K562 (cell line): ENCODE data around the gene FN3KRP. TPM values are rescaled to one million over a fixed set of nuclear protein-coding genes. Genes with fewer than 3 reads are reported as not detected.
A peak's percentile ranks its signal among the peaks of the same experiment; 100 is the strongest.

Experiments
- ATAC-seq: fragments of 200-7000 bp; cut with Tn5 transposase; 3 replicates; pipeline ENCODE4 v1.9.1; 2020; ENCODE audit warnings: moderate library complexity
- BruUV-seq: library from RNA; stranded (reverse); fragments of 400-500 nt; replicated peaks from 2 replicates; lab custom pipeline; 2021; lab: Mats Ljungman, UMichigan
- CTCF ChIA-PET: fragments of 300-600 bp; formaldehyde crosslinking; extraction: SDS; loops from one replicate; lab custom pipeline; 2021; ENCODE audit warnings: low intra/inter-chr PET ratio; lab: Yijun Ruan, JAX
- POLR2A ChIA-PET: fragments of 300-600, 350-650 bp; sonication (Branson Sonifier 250); formaldehyde crosslinking; extraction: SDS; loops from one replicate; lab custom pipeline; 2021; ENCODE audit warnings: antibody characterized with exemption, inconsistent platforms; lab: Yijun Ruan, JAX
- DNase-seq, 4 experiments: peaks; one replicate each; pipeline versions ENCODE4 v3.0.0 to v3.0.0-alpha.2; 2011 to 2018; ENCODE audit warnings: low spot score in 3 of 4, mixed read lengths in 3 of 4; ENCODE audit errors: extremely low read depth in 1 of 4
- FAIRE-seq: peaks from 2 replicates; lab custom pipeline; 2011; peaks lifted over from hg19 to GRCh38; lab: Jason Lieb, UNC
- H2AFZ ChIP-seq: 2 replicates; pipeline ENCODE4 v1.6.0; 2011; ENCODE audit warnings: low read depth, low read length, control low read depth, inconsistent platforms
- H3K27ac ChIP-seq: fragments of 200-600 bp; 3 replicates; pipeline ENCODE4 v1.8.0; 2011; ENCODE audit warnings: low read depth, mild to moderate bottlenecking, control low read depth, inconsistent platforms, low read length, moderate library complexity, mixed read lengths; ENCODE audit errors: extremely low read depth
- H3K27me3 ChIP-seq, 2 experiments: fragments of 300-600 bp in 1 of 2; 2 replicates in 1 of 2; 3 replicates in 1 of 2; pipeline versions ENCODE4 v1.6.0 to v1.8.0; 2011; ENCODE audit warnings: inconsistent platforms in 2 of 2, low read length in 2 of 2, mild to moderate bottlenecking in 1 of 2, mixed read lengths in 1 of 2, moderate library complexity in 1 of 2; ENCODE audit not compliant: control insufficient read depth in 2 of 2, insufficient read depth in 2 of 2
- H3K36me3 ChIP-seq: fragments of 300-600 bp; 3 replicates; pipeline ENCODE4 v1.8.0; 2011; ENCODE audit warnings: mild to moderate bottlenecking, low read length, inconsistent platforms; ENCODE audit not compliant: control insufficient read depth, insufficient read depth
- H3K4me1 ChIP-seq, 2 experiments: fragments of 200-600 bp in 1 of 2; replicated peaks in 1 of 2; 2 replicates in 1 of 2; 3 replicates in 1 of 2; pipeline versions ENCODE4 v1.5.1 to v1.8.0; 2011; ENCODE audit warnings: inconsistent platforms in 2 of 2, low read length in 2 of 2, mild to moderate bottlenecking in 1 of 2, mixed read lengths in 1 of 2, moderate library complexity in 1 of 2; ENCODE audit not compliant: control insufficient read depth in 2 of 2, insufficient read depth in 2 of 2
- H3K4me2 ChIP-seq: 2 replicates; pipeline ENCODE4 v1.6.1; 2011; ENCODE audit warnings: low read length, control low read depth, inconsistent platforms, mixed read lengths; ENCODE audit not compliant: insufficient read depth
- H3K4me3 ChIP-seq: fragments of 200-600 bp; sonication (generic), shearing (Covaris generic); 2 replicates; pipeline ENCODE4 v1.5.1; 2016; ENCODE audit warnings: control low read depth, inconsistent platforms
- H3K79me2 ChIP-seq: fragments of 200-600 bp; 3 replicates; pipeline ENCODE4 v1.8.0; 2011; ENCODE audit warnings: low read length, inconsistent platforms; ENCODE audit not compliant: control insufficient read depth, insufficient read depth
- H3K9ac ChIP-seq, 2 experiments: 2 replicates each; pipeline versions ENCODE4 v1.6.0 to v1.6.1; 2011; ENCODE audit warnings: low read depth in 2 of 2, low read length in 2 of 2, control low read depth in 1 of 2, inconsistent platforms in 1 of 2, mild to moderate bottlenecking in 1 of 2, mixed read lengths in 1 of 2; ENCODE audit not compliant: insufficient read depth in 1 of 2
- H3K9me1 ChIP-seq: one replicate; pipeline ENCODE4 v1.6.0; 2011; ENCODE audit warnings: inconsistent platforms, mild to moderate bottlenecking, low read length, moderate library complexity; ENCODE audit not compliant: control insufficient read depth, insufficient read depth
- H3K9me3 ChIP-seq: replicated peaks from 2 replicates; pipeline ENCODE4 v1.5.1; 2011; ENCODE audit warnings: low read depth, low read length, inconsistent platforms; ENCODE audit not compliant: control insufficient read depth, insufficient read depth
- H4K20me1 ChIP-seq: replicated peaks from 2 replicates; pipeline ENCODE4 v1.6.1; 2011; ENCODE audit warnings: low read length, inconsistent platforms, mixed read lengths; ENCODE audit not compliant: control insufficient read depth, insufficient read depth
- CBFA2T3 ChIP-seq: fragments of 450-650 bp; IDR thresholded peaks from 2 replicates; pipeline ENCODE4 v1.6.1; 2017
- CC2D1A ChIP-seq: fragments of 450-650 bp; IDR thresholded peaks from 2 replicates; pipeline ENCODE4 v1.6.1; 2017; ENCODE audit warnings: mild to moderate bottlenecking
- DPF2 ChIP-seq: fragments of 450-650 bp; IDR thresholded peaks from 2 replicates; pipeline ENCODE4 v1.6.1; 2016
- FIP1L1 ChIP-seq: fragments of 200-400 bp; formaldehyde crosslinking; IDR thresholded peaks from 2 replicates; pipeline ENCODE4 v1.6.1; 2018; ENCODE audit warnings: mild to moderate bottlenecking, low read depth, low read length; ENCODE audit not compliant: poor library complexity, severe bottlenecking
- HDAC1 ChIP-seq, 2 experiments: fragments of 450-650 bp; IDR thresholded peaks; 2 replicates each; pipeline ENCODE4 v1.6.1; 2016 to 2017; ENCODE audit warnings: inconsistent platforms in 1 of 2, mild to moderate bottlenecking in 1 of 2, moderate library complexity in 1 of 2
- KLF16 ChIP-seq: IDR thresholded peaks from 2 replicates; pipeline ENCODE4 v1.6.1; 2016; ENCODE audit warnings: antibody characterized with exemption
- L3MBTL2 ChIP-seq: fragments of 450-650 bp; IDR thresholded peaks from 2 replicates; pipeline ENCODE4 v1.6.1; 2016; ENCODE audit warnings: mild to moderate bottlenecking, moderate library complexity
- NFIC ChIP-seq: fragments of 450-650 bp; IDR thresholded peaks from 2 replicates; pipeline ENCODE4 v1.6.1; 2017; ENCODE audit warnings: mild to moderate bottlenecking, inconsistent platforms
- NR2C2 ChIP-seq, 2 experiments: fragments of 200-800 bp in 1 of 2; sonication (Bioruptor generic) in 1 of 2; sonication (generic) in 1 of 2; formaldehyde crosslinking in 1 of 2; IDR thresholded peaks; 2 replicates each; pipeline versions ENCODE4 v1.6.1 to v1.8.0; 2016 to 2022; ENCODE audit warnings: mild to moderate bottlenecking in 1 of 2, missing compliant biosample characterization in 1 of 2, missing genetic modification characterization in 1 of 2, missing genetic modification reagents in 1 of 2
- PTBP1 ChIP-seq: fragments of 200-400 bp; formaldehyde crosslinking; IDR thresholded peaks from 2 replicates; pipeline ENCODE4 v1.6.1; 2017; ENCODE audit warnings: low read depth, low read length
- RBFOX2 ChIP-seq: fragments of 200-400 bp; formaldehyde crosslinking; IDR thresholded peaks from 2 replicates; pipeline ENCODE4 v1.6.1; 2017; ENCODE audit warnings: low read depth, mild to moderate bottlenecking, low read length, moderate library complexity
- SIN3A ChIP-seq, 2 experiments: fragments of 150-350 bp in 1 of 2; IDR thresholded peaks; 2 replicates each; pipeline ENCODE4 v1.6.1; 2011 to 2016; ENCODE audit warnings: borderline replicate concordance in 2 of 2, low read depth in 2 of 2, low read length in 2 of 2, mild to moderate bottlenecking in 2 of 2, moderate library complexity in 2 of 2; ENCODE audit not compliant: control insufficient read depth in 1 of 2
- SMAD4 ChIP-seq: fragments of 250-450 bp; sonication (Bioruptor Pico); conservative IDR thresholded peaks from 2 replicates; pipeline ENCODE4 v1.8.0; 2021; ENCODE audit warnings: inconsistent platforms, mild to moderate bottlenecking, moderate library complexity
- ZNF507 ChIP-seq: conservative IDR thresholded peaks from 2 replicates; pipeline ENCODE4 v1.6.1; 2017; ENCODE audit warnings: missing genetic modification characterization, missing compliant biosample characterization
- WGBS: fragments of 100-300 bp; shearing (Covaris generic); methylation state at CpG from one replicate; pipeline ENCODE4 v1.1.6; 2016; ENCODE audit warnings: low coverage, mixed read lengths; ENCODE audit not compliant: insufficient coverage; ENCODE audit errors: missing lambda C conversion rate; 5-methylcytosine and 5-hydroxymethylcytosine counted together
- in situ Hi-C: fragments of 300-500 bp; cut with MboI; formaldehyde crosslinking; loops from 4 replicates; pipeline ENCODE4 v1.15.0; 2018; ENCODE audit warnings: inconsistent platforms, mixed read lengths
- intact Hi-C: fragments of 100-400 bp; cut with micrococcal nuclease; formaldehyde crosslinking; loops from 2 replicates; pipeline ENCODE4 v1.14.2; 2022
- polyA plus RNA-seq, 8 experiments: library from polyadenylated mRNA; depleted of rRNA in 4 of 8; stranded (reverse) in 5 of 8; unstranded in 3 of 8; fragments of >200 nt; fragmentation: Nextera tagmentation in 2 of 8; fragmentation: Illumina TruSeq in 1 of 8; extraction: Ambion mirVana in 2 of 8; extraction: Trizol in 1 of 8; gene quantifications; 2 replicates each; pipeline versions ENCODE4 v1.2.1 to v1.2.3, GENCODE V29; 2011 to 2014; ENCODE audit warnings: inconsistent platforms in 1 of 8, missing spikeins in 1 of 8
- total RNA-seq, 7 experiments: library from RNA; depleted of rRNA in 6 of 7; stranded (reverse); fragments of >200 nt in 6 of 7; fragmentation: Illumina TruSeq in 2 of 7; extraction: Trizol in 2 of 7; gene quantifications; 2 replicates each; pipeline versions ENCODE4 v1.2.1 to v1.2.3, GENCODE V29; 2011 to 2021; ENCODE audit warnings: low replicate concordance in 1 of 7
- TF ChIP-seq, protein P1 (sequence below): sonication (generic); formaldehyde crosslinking; IDR thresholded peaks from 2 replicates; pipeline ENCODE4 v1.5.0; 2020; ENCODE audit warnings: missing genetic modification reagents
- TF ChIP-seq, protein P2 (sequence below): fragments of 450-650 bp; conservative IDR thresholded peaks from 2 replicates; pipeline ENCODE4 v1.6.1; 2016; ENCODE audit warnings: missing genetic modification characterization, low read depth, mild to moderate bottlenecking, missing compliant biosample characterization, moderate library complexity
- TF ChIP-seq, protein P3 (sequence below): sonication (generic); formaldehyde crosslinking; IDR thresholded peaks from 2 replicates; pipeline ENCODE4 v1.8.1; 2023; ENCODE audit warnings: mild to moderate bottlenecking, missing genetic modification reagents, moderate library complexity

Gene FN3KRP
- total and polyA plus RNA-seq, 9 of the 15 experiments (the other 6 are each of a cell fraction or from before 2014, with no cell fraction given) = 2.0 to 32.1 (median 24.9) TPM

DNA sequence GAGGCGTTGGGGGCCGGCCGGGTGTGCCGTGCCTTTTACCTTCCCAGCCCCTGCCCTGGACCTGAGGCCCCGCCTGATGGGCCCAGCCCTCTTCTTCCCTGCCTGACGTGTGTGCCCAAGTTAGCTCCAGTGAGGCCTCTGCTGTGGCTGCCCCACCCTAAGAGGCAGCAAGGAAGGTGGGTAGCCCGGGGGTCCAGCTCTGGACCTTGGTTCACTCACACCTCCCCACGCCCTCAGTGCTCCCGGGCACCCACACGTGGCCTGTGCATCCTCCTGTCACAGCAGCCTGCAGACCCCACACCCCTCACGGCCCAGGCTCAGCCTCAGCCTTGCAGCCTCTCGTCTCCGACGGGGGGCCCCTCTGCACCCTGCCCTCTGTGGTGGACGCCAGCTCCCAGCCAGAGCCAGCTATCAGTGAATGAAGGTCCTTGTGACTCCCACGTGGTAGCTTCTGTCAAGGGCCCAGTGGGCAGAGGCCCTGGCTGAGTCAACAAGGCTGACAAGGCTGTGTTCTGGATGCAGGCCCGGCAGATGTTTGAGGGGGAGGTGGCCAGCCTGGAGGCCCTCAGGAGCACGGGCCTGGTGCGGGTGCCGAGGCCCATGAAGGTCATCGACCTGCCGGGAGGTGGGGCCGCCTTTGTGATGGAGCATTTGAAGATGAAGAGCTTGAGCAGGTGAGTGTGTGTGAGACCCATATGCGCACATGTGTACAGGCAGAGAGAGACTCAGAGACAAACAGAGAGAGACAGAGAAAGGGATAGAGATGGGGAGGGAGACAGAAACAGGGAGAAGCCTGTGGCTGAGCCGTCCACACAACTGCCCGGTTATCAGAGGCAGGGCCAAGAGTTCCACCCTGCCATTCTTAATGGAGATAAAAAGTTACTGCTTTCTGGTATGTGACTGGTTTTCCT lies 21.7 kb downstream of the FN3KRP start:
- peaks cover 53% of the 10 kb centered on the region for H3K36me3 ChIP-seq
- peak overlapping the region; percentile 18 for H3K4me2 ChIP-seq
- peaks cover 13 to 45% of the 10 kb centered on the region in 2 experiments; a peak in 4 of 5 replicates for H3K4me1 ChIP-seq
- H2AFZ ChIP-seq = 0 out of 2 replicates have a peak overlapping the region, but pooled peaks have one; percentile 2
- peak overlapping the region in 1 of 2 experiments; percentile 46; a peak in 1 of 4 replicates for H3K9ac ChIP-seq
- peaks cover 30% of the 10 kb centered on the region for H3K9me3 ChIP-seq
- BruUV-seq = no TSS peak
- no peak overlapping the region for H3K4me3 ChIP-seq
- in situ Hi-C loops = no loop called here
- peak overlapping the region; percentile 55 for H3K27ac ChIP-seq
- H3K9me1 ChIP-seq = no peaks in the 10 kb centered on the region
- intact Hi-C loops = no loop called here
- 34% methylated on average over 24 of the region's 26 CpGs for WGBS
- ATAC-seq = peak; percentile 56
- FAIRE-seq = peak; percentile 77
- no peaks in the 10 kb centered on the region for H3K27me3 ChIP-seq
- POLR2A ChIA-PET = interaction anchor here (0.8 to 1.1 kb wide), 2 partner anchors 12 to 16 kb away, joined by 3 read pairs; no protein-coding TSS in a partner anchor
- H3K79me2 ChIP-seq = peaks cover 22% of the 10 kb centered on the region
- no peaks in the 10 kb centered on the region for H4K20me1 ChIP-seq
- peak; percentile 49 to 81 (median 54) for DNase-seq
- CTCF ChIA-PET = no interaction called here
- peak; percentile 60; the same call in 1 of the 2 replicates for TF ChIP-seq DPF2
- 0 out of 2 replicates have a peak, but pooled peaks have one; percentile 28 for TF ChIP-seq CC2D1A
- peak; percentile 43; the same call in 1 of the 2 replicates for TF ChIP-seq NFIC
- TF ChIP-seq, protein P1, sequence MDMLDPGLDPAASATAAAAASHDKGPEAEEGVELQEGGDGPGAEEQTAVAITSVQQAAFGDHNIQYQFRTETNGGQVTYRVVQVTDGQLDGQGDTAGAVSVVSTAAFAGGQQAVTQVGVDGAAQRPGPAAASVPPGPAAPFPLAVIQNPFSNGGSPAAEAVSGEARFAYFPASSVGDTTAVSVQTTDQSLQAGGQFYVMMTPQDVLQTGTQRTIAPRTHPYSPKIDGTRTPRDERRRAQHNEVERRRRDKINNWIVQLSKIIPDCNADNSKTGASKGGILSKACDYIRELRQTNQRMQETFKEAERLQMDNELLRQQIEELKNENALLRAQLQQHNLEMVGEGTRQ (CRISPR knock-in tag) = 0 out of 2 replicates have a peak, but pooled peaks have one; percentile 23
- TF ChIP-seq SMAD4 (CRISPR knock-in tag) = 0 out of 2 replicates have a peak, but pooled peaks have one; percentile 31
- TF ChIP-seq ZNF507 (tag) = no peak
- 0 out of 2 replicates have a peak, but pooled peaks have one; percentile 9 for TF ChIP-seq KLF16
- TF ChIP-seq CBFA2T3 = peak; percentile 82
- TF ChIP-seq, protein P2, sequence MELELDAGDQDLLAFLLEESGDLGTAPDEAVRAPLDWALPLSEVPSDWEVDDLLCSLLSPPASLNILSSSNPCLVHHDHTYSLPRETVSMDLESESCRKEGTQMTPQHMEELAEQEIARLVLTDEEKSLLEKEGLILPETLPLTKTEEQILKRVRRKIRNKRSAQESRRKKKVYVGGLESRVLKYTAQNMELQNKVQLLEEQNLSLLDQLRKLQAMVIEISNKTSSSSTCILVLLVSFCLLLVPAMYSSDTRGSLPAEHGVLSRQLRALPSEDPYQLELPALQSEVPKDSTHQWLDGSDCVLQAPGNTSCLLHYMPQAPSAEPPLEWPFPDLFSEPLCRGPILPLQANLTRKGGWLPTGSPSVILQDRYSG (tag) = peak; percentile 48; the same call in 1 of the 2 replicates
- TF ChIP-seq PTBP1 = no peak
- 0 out of 4 replicates have a peak, but pooled peaks of 1 of the 2 experiments have one; percentile 36 for TF ChIP-seq HDAC1 (IDR thresholded peaks at IDR 0.05)
- TF ChIP-seq, protein P3, sequence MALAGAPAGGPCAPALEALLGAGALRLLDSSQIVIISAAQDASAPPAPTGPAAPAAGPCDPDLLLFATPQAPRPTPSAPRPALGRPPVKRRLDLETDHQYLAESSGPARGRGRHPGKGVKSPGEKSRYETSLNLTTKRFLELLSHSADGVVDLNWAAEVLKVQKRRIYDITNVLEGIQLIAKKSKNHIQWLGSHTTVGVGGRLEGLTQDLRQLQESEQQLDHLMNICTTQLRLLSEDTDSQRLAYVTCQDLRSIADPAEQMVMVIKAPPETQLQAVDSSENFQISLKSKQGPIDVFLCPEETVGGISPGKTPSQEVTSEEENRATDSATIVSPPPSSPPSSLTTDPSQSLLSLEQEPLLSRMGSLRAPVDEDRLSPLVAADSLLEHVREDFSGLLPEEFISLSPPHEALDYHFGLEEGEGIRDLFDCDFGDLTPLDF = no peak
- TF ChIP-seq RBFOX2 = peak; percentile 63
- TF ChIP-seq L3MBTL2 = peak; percentile 87
- no peak for TF ChIP-seq FIP1L1
- no peak for TF ChIP-seq NR2C2 (CRISPR knock-in tag; IDR thresholded peaks at IDR 0.05)
- TF ChIP-seq NR2C2 (tag; IDR thresholded peaks at IDR 0.05) = 0 out of 2 replicates have a peak, but pooled peaks have one; percentile 20
- peak in 1 of 2 experiments; percentile 33; a peak in 1 of 4 replicates for TF ChIP-seq SIN3A (IDR thresholded peaks at IDR 0.05; ENCODE audit: borderline replicate concordance in 2 of 2, control insufficient read depth in 1 of 2, low read depth in 2 of 2, low read length in 2 of 2)
